ENCODE data around the gene OBP2A.

The OBP2A gene

GRCh38 chr9:135592625-135593024 lies 46.7 kb downstream of the OBP2A start:
- Histone ChIP-seq H3K9me3 (ENCODE audit: control insufficient read depth in 5 of 5, low read length in 5 of 5) (peaks cover 0 to 3% (median 0%) of the 10 kb centered on the region in 5 donors), H3K36me3 (ENCODE audit: control insufficient read depth in 5 of 5, insufficient read depth in 5 of 5, low read length in 5 of 5) (no peaks in the 10 kb centered on the region), H3K4me1 (ENCODE audit: control insufficient read depth in 5 of 5, insufficient read depth in 5 of 5, low read length in 5 of 5) (no peaks in the 10 kb centered on the region), H3K4me3 (ENCODE audit: low read depth in 1 of 5, low read length in 5 of 5) (no peak overlapping the region), H3K9ac (ENCODE audit: low read length in 5 of 5) (no peak overlapping the region), H3K27me3 (ENCODE audit: control insufficient read depth in 5 of 5, insufficient read depth in 4 of 5, low read length in 5 of 5) (peaks cover 0 to 29% (median 20%) of the 10 kb centered on the region in 5 donors), H3K27ac (ENCODE audit: low read depth, low read length) (no peak overlapping the region)

- peaks cover 0 to 12% (median 10%) of the 10 kb centered on the region in 5 donors for H3K27me3 ChIP-seq (ENCODE audit: control insufficient read depth in 5 of 5, insufficient read depth in 4 of 5, low read length in 5 of 5)
- H3K9me3 ChIP-seq (ENCODE audit: control insufficient read depth in 5 of 5, low read length in 5 of 5) = peaks cover 0 to 3% (median 0%) of the 10 kb centered on the region in 5 donors
- no peak overlapping the region for H3K4me3 ChIP-seq (ENCODE audit: low read depth in 1 of 5, low read length in 5 of 5)
- H3K9ac ChIP-seq (ENCODE audit: low read length in 5 of 5) = no peak overlapping the region
- no peaks in the 10 kb centered on the region for H3K36me3 ChIP-seq (ENCODE audit: control insufficient read depth in 5 of 5, insufficient read depth in 5 of 5, low read length in 5 of 5)
- H3K4me1 ChIP-seq (ENCODE audit: control insufficient read depth in 5 of 5, insufficient read depth in 5 of 5, low read length in 5 of 5) = no peaks in the 10 kb centered on the region
- no peak overlapping the region for H3K27ac ChIP-seq (ENCODE audit: low read depth, low read length)
Observed at GRCh38 chr9:135596211-135596610, 50.3 kb downstream of the OBP2A start.

Measured in subcutaneous abdominal adipose tissue (tissue), 5 donors.